Keratinocyte (primary cell): Measurements from ENCODE around the gene ERF. TPM values are rescaled to one million over a fixed set of nuclear protein-coding genes. Genes with fewer than 3 reads are reported as not detected.

Experiments
- DNase-seq: peaks from one replicate; pipeline ENCODE4 v3.0.0-alpha.2; 2011; ENCODE audit warnings: low read depth, missing footprints, low spot score
- FAIRE-seq: peaks from 2 replicates; lab custom pipeline; 2011; peaks lifted over from hg19 to GRCh38; lab: Jason Lieb, UNC
- H2AFZ ChIP-seq: 2 replicates; pipeline ENCODE4 v1.6.0; 2012; ENCODE audit warnings: low read length, control low read depth, inconsistent platforms; ENCODE audit not compliant: control insufficient read depth
- H3K27ac ChIP-seq: 2 replicates; pipeline ENCODE4 v1.5.1; 2011; ENCODE audit warnings: low read length; ENCODE audit not compliant: control insufficient read depth, insufficient read depth
- H3K27me3 ChIP-seq: 3 replicates; pipeline ENCODE4 v1.6.0; 2011; ENCODE audit warnings: low read length; ENCODE audit not compliant: control insufficient read depth, insufficient read depth; ENCODE audit errors: extremely low read depth
- H3K36me3 ChIP-seq, 2 experiments: 2 replicates in 1 of 2; 3 replicates in 1 of 2; pipeline ENCODE4 v1.5.1; 2011; ENCODE audit warnings: low read length in 2 of 2, mild to moderate bottlenecking in 1 of 2; ENCODE audit not compliant: control insufficient read depth in 2 of 2, insufficient read depth in 2 of 2; ENCODE audit errors: extremely low read depth in 1 of 2
- H3K4me1 ChIP-seq: 3 replicates; pipeline ENCODE4 v1.5.1; 2011; ENCODE audit warnings: low read length; ENCODE audit not compliant: control insufficient read depth, insufficient read depth; ENCODE audit errors: extremely low read depth
- H3K4me2 ChIP-seq: 3 replicates; pipeline ENCODE4 v1.6.0; 2011; ENCODE audit warnings: low read depth, low read length; ENCODE audit not compliant: control insufficient read depth, insufficient read depth; ENCODE audit errors: extremely low read depth
- H3K4me3 ChIP-seq, 3 experiments: fragments of 200-600 bp in 1 of 3; sonication (generic) in 1 of 3; 2 replicates in 2 of 3; 3 replicates in 1 of 3; pipeline ENCODE4 v1.5.1; 2011 to 2016; ENCODE audit warnings: low read length in 3 of 3, mild to moderate bottlenecking in 3 of 3, control low read depth in 2 of 3, inconsistent platforms in 1 of 3, low read depth in 1 of 3, mixed read lengths in 1 of 3, mixed run types in 1 of 3, moderate library complexity in 1 of 3; ENCODE audit not compliant: control insufficient read depth in 2 of 3, insufficient read depth in 2 of 3; ENCODE audit errors: extremely low read depth in 1 of 3
- H3K79me2 ChIP-seq: 2 replicates; pipeline ENCODE4 v1.6.0; 2012; ENCODE audit warnings: low read length; ENCODE audit not compliant: control insufficient read depth, insufficient read depth
- H3K9ac ChIP-seq: 3 replicates; pipeline ENCODE4 v1.6.0; 2011; ENCODE audit warnings: low read length; ENCODE audit not compliant: control insufficient read depth, insufficient read depth; ENCODE audit errors: extremely low read depth
- H3K9me1 ChIP-seq: 3 replicates; pipeline ENCODE4 v1.6.0; 2011; ENCODE audit warnings: low read length; ENCODE audit not compliant: control insufficient read depth, insufficient read depth; ENCODE audit errors: extremely low read depth
- H3K9me3 ChIP-seq: 2 replicates; pipeline ENCODE4 v1.5.1; 2012; ENCODE audit warnings: low read depth, low read length; ENCODE audit not compliant: control insufficient read depth
- H4K20me1 ChIP-seq: 3 replicates; pipeline ENCODE4 v1.6.0; 2011; ENCODE audit warnings: low read length; ENCODE audit not compliant: control insufficient read depth, insufficient read depth; ENCODE audit errors: extremely low read depth
- EZH2 ChIP-seq: IDR thresholded peaks from one replicate; pipeline ENCODE4 v1.6.1; 2012; ENCODE audit warnings: inconsistent platforms, mild to moderate bottlenecking, low read length, moderate library complexity
- dilution Hi-C: fragments of 300-500 bp; cut with MboI; formaldehyde crosslinking; loops from one replicate; pipeline ENCODE4 v1.7.0; 2020; ENCODE audit warnings: low sequenced_read_pairs; ENCODE audit not compliant: extremely low pct_ligation_motif_present
- polyA plus RNA-seq, 5 experiments: library from polyadenylated mRNA; depleted of rRNA in 3 of 5; stranded (reverse) in 3 of 5; stranded (forward) in 1 of 5; unstranded in 1 of 5; fragments of >200 nt; gene quantifications; 1 replicate in 1 of 5; 2 replicates in 3 of 5; 3 replicates in 1 of 5; pipeline versions ENCODE4 v1.2.1 to v1.2.3, GENCODE V29; 2011 to 2012; ENCODE audit warnings: missing spikeins in 2 of 5, low read depth in 1 of 5, low replicate concordance in 1 of 5
- TF ChIP-seq, protein P1 (sequence below), 3 experiments: IDR thresholded peaks in 1 of 3; conservative IDR thresholded peaks in 1 of 3; optimal IDR thresholded peaks in 1 of 3; 2 replicates in 2 of 3; 3 replicates in 1 of 3; pipeline versions ENCODE3 to v1.5.1; 2011; ENCODE audit warnings: low read length in 3 of 3, mild to moderate bottlenecking in 3 of 3, moderate library complexity in 2 of 3, control low read depth in 1 of 3, inconsistent platforms in 1 of 3; ENCODE audit not compliant: insufficient read depth in 2 of 3; ENCODE audit errors: extremely low read depth in 1 of 3

Gene ERF
- polyA plus RNA-seq, 1 donor (not counting 4 experiments of a cell fraction or from before 2014, with no cell fraction given), result 83.5 TPM

DNA sequence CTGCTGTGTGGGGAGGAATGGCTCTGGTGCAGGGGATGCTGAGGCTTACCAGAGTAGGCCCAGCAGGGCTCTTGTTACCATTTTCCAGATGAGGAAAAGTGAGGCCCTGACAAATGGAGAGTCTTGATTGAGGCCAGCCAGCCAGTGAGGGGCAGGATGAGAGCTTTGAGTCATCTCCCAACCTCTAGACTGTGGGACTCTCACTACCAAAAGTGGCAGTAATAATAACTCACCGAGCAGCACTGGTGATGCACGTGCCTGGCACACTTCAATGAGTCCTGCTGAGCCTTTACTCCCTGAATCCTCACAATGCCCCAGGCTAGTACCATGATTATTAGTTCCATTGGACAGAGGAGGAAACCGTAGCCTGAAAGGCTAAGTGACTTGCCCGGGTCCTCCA is 21.9 kb upstream of the ERF start:
- Histone ChIP-seq H3K27ac (peak overlapping the region; percentile 72), H3K79me2 (peaks cover 60% of the 10 kb centered on the region), H3K9me1 (peaks cover 5% of the 10 kb centered on the region), H3K4me3 (peak overlapping the region in 1 of 3 experiments; percentile 8), H2AFZ (no peak overlapping the region), H3K36me3 (peaks cover 19 to 34% of the 10 kb centered on the region in 2 experiments), H4K20me1 (no peaks in the 10 kb centered on the region), H3K4me1 (peaks cover 55% of the 10 kb centered on the region), H3K27me3 (no peaks in the 10 kb centered on the region), H3K4me2 (no peak overlapping the region), H3K9ac (peak overlapping the region; percentile 31), H3K9me3 (no peaks in the 10 kb centered on the region)
- DNase-seq (peak; percentile 82), FAIRE-seq (peak; percentile 92)
- dilution Hi-C loops, result no loop called here
- TF ChIP-seq EZH2, result no peak
- TF ChIP-seq, protein P1, sequence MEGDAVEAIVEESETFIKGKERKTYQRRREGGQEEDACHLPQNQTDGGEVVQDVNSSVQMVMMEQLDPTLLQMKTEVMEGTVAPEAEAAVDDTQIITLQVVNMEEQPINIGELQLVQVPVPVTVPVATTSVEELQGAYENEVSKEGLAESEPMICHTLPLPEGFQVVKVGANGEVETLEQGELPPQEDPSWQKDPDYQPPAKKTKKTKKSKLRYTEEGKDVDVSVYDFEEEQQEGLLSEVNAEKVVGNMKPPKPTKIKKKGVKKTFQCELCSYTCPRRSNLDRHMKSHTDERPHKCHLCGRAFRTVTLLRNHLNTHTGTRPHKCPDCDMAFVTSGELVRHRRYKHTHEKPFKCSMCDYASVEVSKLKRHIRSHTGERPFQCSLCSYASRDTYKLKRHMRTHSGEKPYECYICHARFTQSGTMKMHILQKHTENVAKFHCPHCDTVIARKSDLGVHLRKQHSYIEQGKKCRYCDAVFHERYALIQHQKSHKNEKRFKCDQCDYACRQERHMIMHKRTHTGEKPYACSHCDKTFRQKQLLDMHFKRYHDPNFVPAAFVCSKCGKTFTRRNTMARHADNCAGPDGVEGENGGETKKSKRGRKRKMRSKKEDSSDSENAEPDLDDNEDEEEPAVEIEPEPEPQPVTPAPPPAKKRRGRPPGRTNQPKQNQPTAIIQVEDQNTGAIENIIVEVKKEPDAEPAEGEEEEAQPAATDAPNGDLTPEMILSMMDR (optimal IDR thresholded peaks at IDR 0.05 in 1 of 3, IDR thresholded peaks at IDR 0.05 in 1 of 3, conservative IDR thresholded peaks at IDR 0.05 in 1 of 3; ENCODE audit: extremely low read depth in 1 of 3, insufficient read depth in 2 of 3, low read length in 3 of 3), result no peak

DNA sequence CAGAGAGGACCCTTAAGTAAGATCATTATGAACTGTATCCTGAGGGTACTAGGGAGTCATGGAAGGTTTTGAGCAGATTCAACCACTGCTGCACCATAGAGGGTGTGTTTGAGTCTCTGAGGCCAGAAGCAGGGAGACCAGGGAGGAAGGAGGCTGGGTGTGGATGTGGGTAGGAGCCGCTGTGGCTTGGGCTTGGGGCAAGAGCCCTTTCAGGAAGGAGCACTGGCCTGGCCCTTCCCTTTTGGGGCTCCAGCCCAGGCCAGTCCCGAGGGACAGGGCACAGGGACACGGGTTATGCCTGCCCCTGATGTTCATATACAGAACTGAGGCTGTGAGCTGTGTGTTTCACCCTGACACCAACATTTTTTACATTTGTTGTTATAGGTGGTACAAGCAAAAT is 21.4 kb upstream of the ERF start:
- Histone ChIP-seq H3K27me3 (no peaks in the 10 kb centered on the region), H3K27ac (peak overlapping the region; percentile 72), H2AFZ (no peak overlapping the region), H3K36me3 (peaks cover 21 to 39% of the 10 kb centered on the region in 2 experiments), H4K20me1 (no peaks in the 10 kb centered on the region), H3K4me2 (peak overlapping the region; percentile 19), H3K4me3 (no peak overlapping the region), H3K79me2 (peaks cover 65% of the 10 kb centered on the region), H3K9ac (peak overlapping the region; percentile 31), H3K9me3 (no peaks in the 10 kb centered on the region), H3K4me1 (peaks cover 54% of the 10 kb centered on the region), H3K9me1 (peaks cover 5% of the 10 kb centered on the region)
- DNase-seq (no peak), FAIRE-seq (peak; percentile 55)
- dilution Hi-C loops, result no loop called here
- TF ChIP-seq, protein P1 (optimal IDR thresholded peaks at IDR 0.05 in 1 of 3, IDR thresholded peaks at IDR 0.05 in 1 of 3, conservative IDR thresholded peaks at IDR 0.05 in 1 of 3; ENCODE audit: extremely low read depth in 1 of 3, insufficient read depth in 2 of 3, low read length in 3 of 3), result no peak
- TF ChIP-seq EZH2, result no peak
